Peyer's patch (tissue), 4 donors: ENCODE measurements around the gene ARAP2.

Experiments used
- POLR2A ChIP-seq, 2 donors: fragments of 450-650 bp; IDR thresholded peaks; one replicate each; pipeline ENCODE4 v1.5.1; 2017; ENCODE audit warnings: antibody characterized with exemption in 2 of 2, mild to moderate bottlenecking in 2 of 2, moderate library complexity in 2 of 2
- TF ChIP-seq, protein P1 (sequence below), 6 experiments: fragments of 450-650 bp in 4 of 6; fragments of 200-600 bp in 2 of 6; sonication (generic) in 1 of 6; IDR thresholded peaks; one replicate each; pipeline ENCODE4 v1.5.1; 2017 to 2019; ENCODE audit warnings: antibody characterized with exemption in 6 of 6, mild to moderate bottlenecking in 3 of 6, moderate library complexity in 1 of 6

DNA sequence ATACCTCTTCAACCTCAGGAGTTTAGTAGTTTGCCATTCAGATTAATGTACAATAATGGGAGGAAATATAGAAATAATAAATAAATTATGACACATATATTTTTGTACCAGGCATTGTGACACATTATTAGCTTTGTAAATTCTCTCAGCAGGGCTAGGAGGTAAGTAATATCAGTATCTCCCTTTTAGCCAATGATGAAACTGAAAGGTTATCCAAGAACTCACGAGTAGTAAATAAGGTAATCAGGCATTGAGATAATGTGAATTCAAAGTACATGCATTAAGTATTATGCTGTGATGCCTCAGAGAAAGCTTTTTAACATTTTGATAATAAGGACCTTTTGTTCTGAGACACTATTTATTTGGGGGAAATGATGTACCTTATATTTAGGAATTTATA lies 5.3 kb upstream of the ARAP2 start:
- TF ChIP-seq, protein P1, sequence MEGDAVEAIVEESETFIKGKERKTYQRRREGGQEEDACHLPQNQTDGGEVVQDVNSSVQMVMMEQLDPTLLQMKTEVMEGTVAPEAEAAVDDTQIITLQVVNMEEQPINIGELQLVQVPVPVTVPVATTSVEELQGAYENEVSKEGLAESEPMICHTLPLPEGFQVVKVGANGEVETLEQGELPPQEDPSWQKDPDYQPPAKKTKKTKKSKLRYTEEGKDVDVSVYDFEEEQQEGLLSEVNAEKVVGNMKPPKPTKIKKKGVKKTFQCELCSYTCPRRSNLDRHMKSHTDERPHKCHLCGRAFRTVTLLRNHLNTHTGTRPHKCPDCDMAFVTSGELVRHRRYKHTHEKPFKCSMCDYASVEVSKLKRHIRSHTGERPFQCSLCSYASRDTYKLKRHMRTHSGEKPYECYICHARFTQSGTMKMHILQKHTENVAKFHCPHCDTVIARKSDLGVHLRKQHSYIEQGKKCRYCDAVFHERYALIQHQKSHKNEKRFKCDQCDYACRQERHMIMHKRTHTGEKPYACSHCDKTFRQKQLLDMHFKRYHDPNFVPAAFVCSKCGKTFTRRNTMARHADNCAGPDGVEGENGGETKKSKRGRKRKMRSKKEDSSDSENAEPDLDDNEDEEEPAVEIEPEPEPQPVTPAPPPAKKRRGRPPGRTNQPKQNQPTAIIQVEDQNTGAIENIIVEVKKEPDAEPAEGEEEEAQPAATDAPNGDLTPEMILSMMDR (IDR thresholded peaks at IDR 0.05), result no peak
- no peak for TF ChIP-seq POLR2A (IDR thresholded peaks at IDR 0.05)
